GM18870 (cell line): ENCODE data around the gene ZC3H15.
A peak's percentile ranks its signal among the peaks of the same experiment; 100 is the strongest.
"Not testable (repeated sequence)": the region's sequence is repeated elsewhere in the genome, so short reads cannot be mapped to it uniquely, and the experiment has no call there.

ENCODE experiments used
- ATAC-seq: cut with Tn5 transposase; IDR thresholded peaks from one replicate; pipeline ENCODE4 v1.9.1; 2021; ENCODE audit warnings: moderate library complexity; ENCODE audit not compliant: unreplicated experiment

The ZC3H15 gene

DNA sequence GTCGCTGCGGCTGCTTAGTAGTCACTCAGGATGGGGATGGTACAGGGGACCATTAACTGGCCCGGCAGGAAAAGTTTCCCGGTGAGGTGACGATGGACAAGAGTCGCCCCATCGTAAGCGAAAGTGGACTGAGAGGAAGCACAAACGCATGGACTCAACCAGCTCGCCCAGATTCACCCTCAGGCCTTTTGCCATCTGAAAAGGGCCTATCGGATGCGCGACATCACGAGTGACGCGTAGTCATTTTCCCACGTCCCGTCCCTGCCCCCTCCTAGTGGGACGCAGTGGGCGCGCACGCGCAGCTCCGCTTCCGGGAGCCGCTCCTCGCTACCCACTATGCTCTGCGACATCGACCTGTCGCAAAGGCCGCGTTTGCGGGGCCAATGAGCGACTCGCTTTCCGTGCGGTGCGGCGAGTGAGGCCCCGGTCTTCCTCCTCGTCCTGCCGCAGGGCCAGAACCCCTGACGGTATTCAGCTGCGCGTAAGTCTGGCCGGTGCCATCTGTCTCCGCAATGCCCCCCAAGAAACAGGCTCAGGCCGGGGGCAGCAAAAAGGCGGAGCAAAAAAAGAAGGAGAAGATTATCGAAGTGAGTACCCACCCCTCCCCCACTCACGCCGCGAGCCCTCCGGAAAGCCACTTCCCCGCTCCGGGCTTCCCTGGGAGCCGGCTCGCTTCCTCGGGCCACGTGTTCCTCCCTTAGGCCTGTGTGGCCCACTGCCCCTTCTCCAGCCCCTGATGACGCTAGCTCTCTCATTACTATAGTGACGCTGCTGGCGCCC is at the start of gene ZC3H15:
ZC3H15 (plus strand) TSS at position 390 of the 780 bp plus-strand sequence; CDS start at position 513, 123 bp downstream.
- ATAC-seq = peak; percentile 82

DNA sequence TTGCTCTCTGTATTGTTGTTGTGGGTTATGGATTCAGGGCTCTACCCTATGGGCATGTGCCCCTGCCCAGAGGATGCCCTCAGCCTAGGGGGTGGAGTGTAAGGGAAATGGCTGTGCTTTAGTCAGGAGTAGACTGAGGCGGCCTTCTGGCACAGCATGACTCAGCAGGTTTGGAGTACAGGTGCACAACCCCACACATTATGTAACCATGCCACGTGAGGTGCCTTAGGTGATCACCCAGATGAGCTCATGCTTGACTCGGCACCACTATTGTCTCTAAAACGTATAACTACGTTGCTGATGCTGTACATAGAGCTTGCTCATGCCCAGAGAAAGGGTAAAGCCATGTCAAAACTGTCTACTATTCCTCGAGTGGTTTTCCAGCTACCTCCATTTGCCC is 48.3 kb upstream of the ZC3H15 start:
- no peak for ATAC-seq

DNA sequence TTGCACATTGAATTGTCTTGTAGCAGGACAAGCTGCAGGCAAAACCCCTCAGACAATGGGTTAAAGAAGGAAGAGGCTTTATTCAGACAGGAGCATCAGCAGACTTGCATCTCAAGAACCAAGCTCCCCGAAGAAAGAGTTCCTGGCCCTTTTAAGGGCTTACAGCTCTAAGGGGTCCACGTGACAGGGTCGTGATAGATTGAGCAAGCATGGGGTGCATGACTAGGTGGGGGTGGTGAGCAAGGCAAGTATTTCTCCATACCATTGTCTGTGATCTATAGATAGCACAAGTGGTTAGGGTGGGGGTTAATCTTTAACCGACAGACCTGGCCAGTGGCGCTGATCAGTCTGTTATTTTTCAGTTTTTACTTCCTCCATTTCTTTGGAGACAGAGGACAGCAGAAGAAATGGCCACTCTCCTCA is 46.4 kb upstream of the ZC3H15 start:
- ATAC-seq = not testable (repeated sequence)

DNA sequence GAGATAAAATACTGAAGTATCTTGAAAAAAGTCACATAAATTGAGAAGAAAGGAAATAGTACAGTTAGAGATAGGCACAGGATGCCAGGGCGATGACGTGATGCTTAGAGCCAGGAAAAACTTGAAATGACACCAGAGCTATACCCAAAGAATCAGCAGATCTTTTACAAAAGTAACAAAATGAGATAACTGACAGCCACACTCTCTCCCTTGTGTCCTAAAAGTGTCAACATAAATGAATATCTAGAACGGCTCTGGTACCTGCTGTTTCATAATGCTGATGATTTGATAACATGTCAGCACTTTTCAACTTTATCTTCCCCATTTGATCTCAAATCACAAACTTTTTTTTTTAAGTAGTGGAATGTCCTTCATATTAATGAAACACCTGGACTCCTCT is 45.6 kb upstream of the ZC3H15 start:
- ATAC-seq = no peak

DNA sequence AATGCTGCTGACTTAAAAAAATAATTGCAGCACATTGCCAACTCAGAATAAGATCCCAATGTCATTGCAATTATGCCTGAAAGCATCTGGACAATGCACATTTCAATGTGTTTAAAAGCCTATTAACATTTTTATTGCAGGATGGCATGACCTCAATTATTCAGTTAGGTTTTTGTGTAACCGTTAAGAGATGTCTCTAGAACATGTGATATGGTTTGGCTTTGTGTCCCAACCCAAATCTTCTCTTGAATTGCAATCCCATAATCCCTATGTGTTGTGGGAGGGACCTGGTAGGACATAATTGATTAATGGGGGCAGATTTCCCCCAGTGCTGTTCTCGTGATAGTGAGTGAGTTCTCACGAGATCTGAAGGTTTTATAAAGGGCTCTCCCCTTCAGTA is 43.2 kb upstream of the ZC3H15 start:
- no peak for ATAC-seq

DNA sequence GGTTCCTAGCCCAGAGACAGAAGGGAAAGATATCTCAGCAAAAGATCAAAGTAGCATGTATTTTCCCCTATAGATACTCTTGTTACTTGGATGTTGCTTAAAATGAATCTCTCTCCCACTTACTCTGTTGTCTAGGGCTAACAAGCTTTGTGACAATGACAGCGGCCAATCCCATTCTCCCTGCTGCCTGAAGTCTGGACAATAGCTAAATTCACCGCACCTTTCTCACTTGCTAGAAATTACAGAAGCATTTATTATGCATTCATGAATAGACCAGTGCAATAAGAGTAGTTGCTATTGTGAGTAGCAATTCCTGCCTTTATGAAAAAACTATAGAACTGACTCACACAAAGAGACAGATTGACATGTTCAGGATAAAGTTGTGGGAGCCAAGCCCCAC is 42.2 kb upstream of the ZC3H15 start:
- no peak for ATAC-seq

DNA sequence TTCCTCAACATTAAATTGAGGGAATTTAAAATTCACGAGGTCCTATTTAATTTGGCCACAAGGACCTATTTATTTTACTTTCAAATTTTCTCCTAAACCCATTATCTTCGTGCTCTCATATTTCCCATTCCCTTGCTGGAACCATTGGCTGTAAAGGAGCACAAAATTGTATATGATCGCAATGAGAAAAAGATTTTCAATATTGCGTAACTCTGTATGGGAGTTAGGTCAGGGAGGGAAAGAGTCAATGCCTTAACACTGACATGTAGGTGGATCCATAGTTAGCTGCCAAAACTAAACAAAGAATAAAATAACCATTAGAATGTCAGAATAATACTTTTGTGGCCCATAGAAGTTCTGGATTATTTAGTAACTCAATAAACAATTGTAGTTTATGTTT is 40.6 kb upstream of the ZC3H15 start:
- ATAC-seq = no peak

DNA sequence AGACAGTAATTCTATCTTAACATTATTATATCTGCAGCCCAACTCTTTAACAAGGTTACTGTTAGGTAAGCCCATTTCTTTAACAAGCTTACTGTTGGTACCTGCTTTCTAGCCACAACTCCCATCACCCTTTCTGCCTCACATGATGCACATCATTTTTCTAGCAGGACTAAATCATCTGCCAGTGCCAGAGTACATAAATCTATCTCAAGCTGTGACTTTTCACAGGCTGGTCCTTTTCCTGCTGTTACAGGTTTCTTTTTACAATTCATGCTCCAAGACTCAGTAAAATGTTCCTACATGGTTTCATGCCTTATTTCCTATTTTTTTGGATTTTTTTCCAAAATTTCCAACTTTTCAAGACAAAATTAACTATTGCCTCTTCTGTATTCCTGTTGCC is 30.4 kb upstream of the ZC3H15 start:
- no peak for ATAC-seq

DNA sequence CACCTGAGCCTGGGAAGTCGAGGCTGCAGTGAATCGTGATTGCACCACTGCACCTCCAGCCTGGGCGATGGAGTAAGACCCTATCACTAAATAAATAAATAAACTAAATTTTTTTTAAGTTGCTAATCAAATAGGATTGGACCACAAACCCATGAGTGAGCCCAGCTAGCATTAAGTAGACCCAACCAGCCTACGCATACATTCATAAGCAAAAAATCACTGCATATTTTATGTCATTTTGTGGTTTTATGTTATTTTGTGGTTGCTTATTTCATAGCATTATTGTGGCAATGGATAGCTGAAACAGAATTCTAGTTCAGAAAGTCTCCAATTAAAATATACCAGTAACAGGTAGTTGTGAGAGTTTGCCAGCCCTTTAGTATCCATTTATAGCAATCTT is 29.1 kb upstream of the ZC3H15 start:
- ATAC-seq = no peak

DNA sequence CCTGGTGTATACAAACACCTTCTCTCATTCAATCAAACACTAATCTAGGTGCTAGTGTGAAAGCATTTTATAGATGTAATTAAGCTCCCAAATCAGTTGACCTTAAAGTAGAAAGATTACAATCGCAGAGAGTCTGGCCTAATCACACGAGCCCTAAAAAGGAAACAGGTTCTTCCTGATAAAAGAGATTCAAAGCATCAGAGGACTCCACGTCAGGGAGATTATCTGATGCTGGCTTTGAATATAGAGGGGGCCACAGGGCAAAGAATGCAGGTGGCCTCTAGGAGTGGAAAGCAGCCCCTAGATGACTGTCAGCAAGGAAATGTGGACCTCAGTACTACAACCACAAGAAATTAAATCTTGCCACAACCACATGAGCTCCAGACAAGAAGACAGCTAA is 28.2 kb upstream of the ZC3H15 start:
- no peak for ATAC-seq

DNA sequence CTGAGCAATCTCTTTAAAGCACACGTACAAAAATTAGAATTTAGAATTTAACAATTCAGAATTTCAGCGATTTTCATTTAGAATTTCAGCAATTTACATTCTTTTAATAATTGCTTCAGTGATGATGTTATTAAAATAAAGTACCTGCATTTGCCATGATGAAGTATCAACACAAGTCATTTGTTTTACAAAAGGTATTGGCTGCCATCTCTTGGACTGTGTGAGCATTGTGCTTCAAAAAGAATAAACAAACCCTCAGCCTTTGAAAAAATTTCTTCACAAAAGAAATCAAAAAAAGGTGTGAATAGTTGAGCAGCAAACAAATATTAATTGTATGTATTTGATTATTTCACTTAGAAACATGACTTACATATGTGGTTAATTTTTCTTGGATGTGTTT is 27.1 kb upstream of the ZC3H15 start:
- no peak for ATAC-seq

DNA sequence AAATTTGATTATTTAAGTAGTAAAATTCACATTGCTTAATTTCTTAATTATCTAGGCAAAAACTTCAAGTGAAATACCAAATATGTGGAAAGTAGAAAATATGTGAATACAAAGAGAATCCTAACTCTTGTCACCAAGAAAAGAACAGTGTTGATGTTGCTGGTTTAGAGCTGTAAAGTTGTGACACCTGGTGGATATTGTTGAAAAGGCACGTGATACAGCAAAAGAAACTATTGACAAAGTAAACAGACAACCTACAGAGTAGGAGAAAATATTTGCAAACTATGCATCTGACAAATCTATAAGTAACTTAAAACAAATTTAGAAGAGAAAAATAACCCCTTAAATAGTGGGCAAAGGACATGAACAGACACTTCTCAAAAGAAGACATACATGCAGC is 25.6 kb upstream of the ZC3H15 start:
- peak; percentile 85 for ATAC-seq

DNA sequence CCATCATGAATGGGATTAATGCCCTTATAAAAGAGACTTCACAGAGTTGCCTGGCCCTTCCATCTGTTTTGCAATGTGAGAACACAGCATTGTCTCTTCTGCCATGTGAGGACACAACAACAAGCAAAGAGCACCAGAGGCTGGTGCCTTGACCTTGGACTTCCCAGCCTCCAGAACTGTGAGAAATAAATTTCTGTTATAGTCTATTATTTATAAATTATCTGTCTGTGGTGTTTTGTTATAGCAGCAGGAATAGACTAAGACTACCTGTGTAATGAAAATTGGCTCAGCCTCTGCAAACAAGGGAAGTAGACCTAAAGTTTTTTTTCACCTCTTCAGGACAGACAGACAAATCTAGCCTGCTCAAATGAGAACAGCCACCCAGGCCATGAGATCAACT is 19.3 kb upstream of the ZC3H15 start:
- ATAC-seq = no peak

DNA sequence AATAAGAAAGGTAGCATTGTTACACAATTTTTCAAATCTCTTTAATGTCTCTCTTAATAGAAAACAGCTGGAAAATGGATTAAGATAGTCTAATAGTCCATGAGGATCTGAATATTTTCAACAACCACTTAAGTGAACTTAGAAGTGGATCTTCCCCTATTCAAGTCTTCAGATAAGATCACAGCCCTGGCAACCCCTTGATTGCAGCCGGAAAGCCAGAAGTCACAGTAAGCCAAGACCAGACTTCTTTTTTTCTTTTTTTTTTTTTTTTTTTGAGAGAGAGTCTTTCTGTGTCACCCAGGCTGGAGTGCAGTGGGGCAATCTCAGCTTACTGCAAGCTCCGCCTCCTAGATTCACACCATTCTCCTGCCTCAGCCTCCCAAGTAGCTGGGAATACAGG is 18.6 kb upstream of the ZC3H15 start:
- ATAC-seq = no peak

DNA sequence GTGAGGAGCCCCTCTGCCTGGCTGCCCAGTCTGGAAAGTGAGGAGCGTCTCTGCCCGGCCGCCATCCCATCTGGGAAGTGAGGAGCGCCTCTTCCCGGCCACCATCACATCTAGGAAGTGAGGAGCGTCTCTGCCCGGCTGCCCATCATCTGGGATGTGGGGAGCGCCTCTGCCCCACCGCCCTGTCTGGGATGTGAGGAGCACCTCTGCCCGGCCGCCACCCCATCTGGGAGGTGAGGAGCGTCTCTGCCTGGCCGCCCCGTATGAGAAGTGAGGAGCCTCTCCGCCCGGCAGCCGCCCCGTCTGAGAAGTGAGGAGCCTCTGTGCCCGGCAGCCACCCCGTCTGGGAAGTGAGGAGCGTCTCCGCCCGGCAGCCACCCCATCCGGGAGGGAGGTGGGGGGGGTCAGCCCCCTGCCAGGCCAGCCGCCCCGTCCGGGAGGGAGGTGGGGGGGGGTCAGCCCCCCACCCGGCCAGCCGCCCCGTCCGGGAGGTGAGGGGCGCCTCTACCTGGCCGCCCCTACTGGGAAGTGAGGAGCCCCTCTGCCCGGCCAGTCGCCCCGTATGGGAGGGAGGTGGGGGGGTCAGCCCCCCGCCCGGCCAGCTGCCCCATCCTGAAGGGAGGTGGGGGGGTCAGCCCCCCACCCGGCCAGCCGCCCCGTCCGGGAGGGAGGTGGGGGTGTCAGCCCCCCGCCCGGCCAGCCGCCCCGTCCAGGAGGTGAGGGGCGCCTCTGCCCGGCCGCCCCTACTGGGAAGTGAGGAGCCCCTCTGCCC is 13.2 kb upstream of the ZC3H15 start:
- not testable (repeated sequence) for ATAC-seq

DNA sequence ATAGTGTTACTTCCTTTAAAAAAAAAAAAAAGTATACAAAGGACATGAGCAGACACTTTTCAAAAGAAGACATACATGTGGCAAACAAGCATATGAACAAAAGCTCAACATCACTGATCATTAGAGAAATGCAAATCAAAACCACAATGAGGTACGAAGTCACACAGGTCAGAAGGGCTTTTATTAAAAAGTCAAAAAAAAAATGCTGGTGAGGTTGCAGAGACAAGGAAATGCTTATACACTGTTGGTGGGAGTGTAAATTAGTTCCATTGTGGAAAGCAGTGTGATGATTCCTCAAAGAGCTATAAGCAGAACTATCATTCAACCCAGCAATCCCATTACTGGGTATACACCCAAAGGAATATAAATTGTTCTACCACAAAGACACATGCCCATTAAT is 11.8 kb upstream of the ZC3H15 start:
- peak; percentile 68 for ATAC-seq

DNA sequence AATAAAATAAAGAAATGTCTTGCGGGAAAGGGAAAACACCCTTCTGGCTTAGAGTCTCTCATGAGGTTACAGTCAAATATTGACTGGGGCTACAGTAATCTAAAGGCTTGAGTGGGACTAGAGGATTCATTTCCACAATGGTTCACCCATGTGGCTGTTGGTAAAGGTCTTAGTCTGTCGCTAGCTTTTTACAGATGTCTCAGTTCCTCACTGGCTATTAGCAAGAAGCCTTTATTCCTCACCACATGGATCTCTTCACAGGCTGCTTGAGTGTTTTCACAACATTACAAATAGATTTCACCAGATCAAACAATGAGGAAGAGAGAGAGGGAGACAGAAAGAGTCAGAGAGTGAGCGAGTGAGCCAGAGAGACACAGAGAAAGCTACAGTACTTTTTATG is 8.3 kb upstream of the ZC3H15 start:
- ATAC-seq = no peak

DNA sequence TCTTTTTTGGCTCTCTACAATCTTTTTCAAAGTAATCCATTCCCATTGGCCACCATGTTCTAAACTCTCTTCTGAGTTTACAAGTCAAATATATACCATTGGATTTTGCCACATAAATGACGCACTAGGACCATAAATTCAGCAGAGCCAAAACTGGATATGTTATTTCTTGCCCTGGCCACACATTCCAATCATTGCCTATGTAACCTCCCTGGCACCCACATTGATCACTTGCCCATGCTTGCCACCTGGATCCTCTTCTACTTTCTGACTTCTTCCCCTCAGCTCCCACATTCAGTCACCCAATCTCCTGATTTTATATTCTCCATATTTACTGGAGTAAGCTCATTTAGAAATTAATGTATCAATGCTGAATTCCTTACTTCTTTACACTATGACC is 5.1 kb upstream of the ZC3H15 start:
- no peak for ATAC-seq

DNA sequence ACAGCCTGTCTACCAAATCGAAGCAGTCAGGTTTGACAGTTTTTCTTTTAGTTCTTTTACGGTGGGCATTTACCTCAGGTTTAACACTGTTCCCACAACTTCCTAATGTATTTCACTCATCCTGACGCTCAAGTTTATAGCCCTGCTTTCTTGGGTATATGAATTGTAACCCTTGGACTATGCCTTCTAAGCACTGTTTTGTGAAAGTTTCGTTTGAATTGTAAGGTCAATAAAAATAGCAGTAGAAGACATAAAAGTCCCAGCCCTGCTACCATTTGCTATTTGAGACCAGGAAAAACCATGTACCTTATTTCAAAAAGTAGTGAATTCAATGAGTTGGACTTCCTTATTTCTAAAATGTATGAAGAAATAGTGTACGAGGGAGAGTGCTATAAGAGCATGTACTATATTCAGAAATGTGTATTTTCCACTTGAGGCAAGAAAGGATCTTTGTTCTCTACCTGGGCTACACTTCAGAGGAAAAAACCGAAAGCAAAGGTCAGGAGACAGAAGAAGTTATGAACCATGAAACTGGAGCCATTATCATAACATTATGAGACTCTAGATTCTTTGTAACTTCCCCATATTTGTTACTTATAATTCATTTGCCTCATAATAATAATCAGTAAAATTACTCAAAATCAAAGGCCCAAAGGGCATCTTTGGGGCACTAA is 1.9 kb upstream of the ZC3H15 start:
- no peak for ATAC-seq

DNA sequence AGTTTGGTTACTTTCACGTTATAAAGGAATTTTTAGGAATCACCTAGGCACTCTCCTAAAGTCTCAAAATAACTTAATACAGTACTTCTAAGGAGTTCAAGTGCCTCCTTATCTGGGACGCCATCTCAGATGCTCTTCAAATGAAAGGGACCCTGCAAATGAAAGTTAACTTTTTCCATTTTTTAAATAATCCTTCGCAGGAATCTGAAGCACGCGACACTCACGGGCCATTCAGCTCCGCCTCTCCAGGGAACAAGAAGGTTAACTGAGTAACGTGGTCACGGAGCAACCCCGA is 537 bp upstream of the ZC3H15 start:
- no peak for ATAC-seq

DNA sequence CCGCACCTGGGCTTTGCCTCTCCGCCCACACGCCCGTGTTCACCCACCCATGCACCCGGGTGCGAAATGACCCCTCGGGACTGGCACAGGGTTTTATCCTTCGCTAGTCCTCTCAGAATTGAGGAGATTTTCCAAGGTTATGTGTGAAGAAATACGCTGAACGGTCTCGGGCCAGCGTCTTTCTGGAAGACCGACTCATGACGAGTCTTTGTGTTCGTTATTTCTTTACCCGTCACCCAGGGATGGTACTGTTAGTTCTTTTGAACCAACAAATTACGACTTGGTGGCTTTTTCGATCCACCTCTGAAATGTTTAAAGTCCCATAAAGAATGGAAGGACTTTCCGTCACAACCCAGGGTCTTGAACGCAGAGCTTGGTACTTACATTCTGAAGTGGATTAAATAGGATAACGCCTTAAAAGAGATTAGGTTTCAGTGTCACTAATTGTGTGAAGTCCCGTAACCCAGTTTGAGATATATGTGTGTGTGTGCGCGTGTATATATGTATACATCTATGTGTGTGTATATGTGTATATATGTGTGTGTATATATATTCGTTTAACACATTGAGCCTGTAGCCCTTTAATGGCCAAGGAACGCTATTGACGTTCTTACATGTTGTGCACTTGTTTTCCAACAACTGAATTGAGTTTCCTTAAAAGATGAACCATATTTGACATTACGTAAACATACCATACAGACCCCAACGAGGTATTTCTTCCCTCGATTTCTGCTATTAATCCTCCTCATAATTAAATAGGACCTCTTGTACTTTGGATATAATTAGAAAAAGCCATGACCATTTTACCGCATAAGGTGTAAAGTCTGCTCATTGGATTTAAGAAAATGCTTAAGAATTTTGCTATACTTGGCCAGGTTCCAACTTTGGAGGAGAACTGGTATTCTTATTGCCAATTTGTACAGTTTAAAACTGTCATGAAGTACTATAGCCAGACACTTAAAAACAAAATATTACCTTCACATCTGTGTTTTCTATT is 889 bp downstream of the ZC3H15 start:
- ATAC-seq = no peak
